Sigmoid colon (tissue), 4 donors: Measurements from ENCODE around the gene MOB3B.

Source experiments
- EP300 ChIP-seq, 4 donors: sonication (generic); formaldehyde crosslinking; IDR thresholded peaks; one replicate each; pipeline ENCODE4 v1.6.1; 2017; ENCODE audit warnings: antibody characterized with exemption in 4 of 4
- POLR2A ChIP-seq, 2 donors: fragments of 450-650 bp; IDR thresholded peaks; one replicate each; pipeline ENCODE4 v1.6.1; 2016; ENCODE audit warnings: antibody characterized with exemption in 2 of 2, mild to moderate bottlenecking in 2 of 2, moderate library complexity in 2 of 2
- POLR2AphosphoS5 ChIP-seq, 4 donors: sonication (generic); formaldehyde crosslinking; IDR thresholded peaks; one replicate each; pipeline ENCODE4 v1.6.1; 2017; ENCODE audit warnings: antibody characterized with exemption in 4 of 4
- TF ChIP-seq, protein P1 (sequence below), 4 experiments: fragments of 450-650 bp in 3 of 4; fragments of 200-600 bp in 1 of 4; IDR thresholded peaks; one replicate each; pipeline ENCODE4 v1.5.1; 2016 to 2019; ENCODE audit warnings: antibody characterized with exemption in 4 of 4, mild to moderate bottlenecking in 3 of 4, moderate library complexity in 2 of 4

GRCh38 chr9:27532046-27532445, 2.4 kb upstream of the MOB3B start:
- TF ChIP-seq, protein P1, sequence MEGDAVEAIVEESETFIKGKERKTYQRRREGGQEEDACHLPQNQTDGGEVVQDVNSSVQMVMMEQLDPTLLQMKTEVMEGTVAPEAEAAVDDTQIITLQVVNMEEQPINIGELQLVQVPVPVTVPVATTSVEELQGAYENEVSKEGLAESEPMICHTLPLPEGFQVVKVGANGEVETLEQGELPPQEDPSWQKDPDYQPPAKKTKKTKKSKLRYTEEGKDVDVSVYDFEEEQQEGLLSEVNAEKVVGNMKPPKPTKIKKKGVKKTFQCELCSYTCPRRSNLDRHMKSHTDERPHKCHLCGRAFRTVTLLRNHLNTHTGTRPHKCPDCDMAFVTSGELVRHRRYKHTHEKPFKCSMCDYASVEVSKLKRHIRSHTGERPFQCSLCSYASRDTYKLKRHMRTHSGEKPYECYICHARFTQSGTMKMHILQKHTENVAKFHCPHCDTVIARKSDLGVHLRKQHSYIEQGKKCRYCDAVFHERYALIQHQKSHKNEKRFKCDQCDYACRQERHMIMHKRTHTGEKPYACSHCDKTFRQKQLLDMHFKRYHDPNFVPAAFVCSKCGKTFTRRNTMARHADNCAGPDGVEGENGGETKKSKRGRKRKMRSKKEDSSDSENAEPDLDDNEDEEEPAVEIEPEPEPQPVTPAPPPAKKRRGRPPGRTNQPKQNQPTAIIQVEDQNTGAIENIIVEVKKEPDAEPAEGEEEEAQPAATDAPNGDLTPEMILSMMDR (IDR thresholded peaks at IDR 0.05), result no peak
- no peak for TF ChIP-seq POLR2A (IDR thresholded peaks at IDR 0.05)
- no peak for TF ChIP-seq EP300 (IDR thresholded peaks at IDR 0.05)
- TF ChIP-seq POLR2AphosphoS5 (IDR thresholded peaks at IDR 0.05), result no peak
